ENCODE results near the gene EPHB2.

The EPHB2 gene

DNA sequence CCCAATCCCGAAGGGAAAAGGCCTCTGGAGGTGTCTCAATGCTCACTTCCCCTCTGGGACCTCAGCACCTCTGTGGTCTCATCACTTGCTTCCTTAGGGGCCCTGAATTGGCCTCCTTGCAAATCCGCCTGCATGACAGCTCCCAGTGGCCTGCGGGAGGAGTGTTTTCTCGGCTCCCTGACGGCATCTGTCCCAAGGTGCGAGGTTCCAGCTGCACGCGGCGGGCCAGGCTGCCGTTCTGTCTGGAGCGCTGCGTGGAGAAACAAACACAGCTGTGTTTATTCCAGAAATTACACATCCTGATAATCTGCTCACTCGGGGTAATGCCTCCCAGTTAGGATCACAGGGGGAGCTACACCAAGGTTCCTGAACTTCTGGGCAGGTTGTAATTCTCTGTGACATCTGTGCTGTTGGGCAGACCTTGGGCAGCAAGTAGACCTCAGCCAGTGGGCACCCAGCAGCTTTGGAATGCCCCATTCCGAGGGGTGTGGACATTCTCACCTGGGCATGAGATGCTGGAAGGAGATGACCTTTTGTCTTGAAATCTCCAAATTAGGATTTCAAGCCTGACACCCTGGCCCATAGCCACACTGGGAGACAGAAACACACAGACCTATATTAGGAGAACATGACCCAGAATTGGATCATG is 18.2 kb downstream of the EPHB2 start:
- H3K27me3 Mint-ChIP-seq (ENCODE audit: low read depth): peaks cover 5% of the 10 kb centered on the region
- no peak overlapping the region for H3K4me3 Mint-ChIP-seq
- no peaks in the 10 kb centered on the region for H3K36me3 Mint-ChIP-seq (ENCODE audit: low read depth)
- no peaks in the 10 kb centered on the region for H3K9me3 Mint-ChIP-seq
- no peak overlapping the region for H3K27ac Mint-ChIP-seq
- no peaks in the 10 kb centered on the region for H3K4me1 Mint-ChIP-seq (ENCODE audit: low read depth)

GRCh38 chr1:22729400-22729773 is 18.7 kb downstream of the EPHB2 start:
- Mint-ChIP-seq H3K27me3 (ENCODE audit: low read depth) (peaks cover 5% of the 10 kb centered on the region), H3K4me3 (no peak overlapping the region), H3K36me3 (ENCODE audit: low read depth) (no peaks in the 10 kb centered on the region), H3K27ac (no peak overlapping the region), H3K4me1 (ENCODE audit: low read depth) (no peaks in the 10 kb centered on the region), H3K9me3 (no peaks in the 10 kb centered on the region)

- peaks cover 5% of the 10 kb centered on the region for H3K27me3 Mint-ChIP-seq (ENCODE audit: low read depth)
- no peaks in the 10 kb centered on the region for H3K36me3 Mint-ChIP-seq (ENCODE audit: low read depth)
- H3K4me3 Mint-ChIP-seq: no peak overlapping the region
- no peaks in the 10 kb centered on the region for H3K4me1 Mint-ChIP-seq (ENCODE audit: low read depth)
- no peak overlapping the region for H3K27ac Mint-ChIP-seq
- no peaks in the 10 kb centered on the region for H3K9me3 Mint-ChIP-seq
Observed at GRCh38 chr1:22729912-22730311, 19.3 kb downstream of the EPHB2 start.

DNA sequence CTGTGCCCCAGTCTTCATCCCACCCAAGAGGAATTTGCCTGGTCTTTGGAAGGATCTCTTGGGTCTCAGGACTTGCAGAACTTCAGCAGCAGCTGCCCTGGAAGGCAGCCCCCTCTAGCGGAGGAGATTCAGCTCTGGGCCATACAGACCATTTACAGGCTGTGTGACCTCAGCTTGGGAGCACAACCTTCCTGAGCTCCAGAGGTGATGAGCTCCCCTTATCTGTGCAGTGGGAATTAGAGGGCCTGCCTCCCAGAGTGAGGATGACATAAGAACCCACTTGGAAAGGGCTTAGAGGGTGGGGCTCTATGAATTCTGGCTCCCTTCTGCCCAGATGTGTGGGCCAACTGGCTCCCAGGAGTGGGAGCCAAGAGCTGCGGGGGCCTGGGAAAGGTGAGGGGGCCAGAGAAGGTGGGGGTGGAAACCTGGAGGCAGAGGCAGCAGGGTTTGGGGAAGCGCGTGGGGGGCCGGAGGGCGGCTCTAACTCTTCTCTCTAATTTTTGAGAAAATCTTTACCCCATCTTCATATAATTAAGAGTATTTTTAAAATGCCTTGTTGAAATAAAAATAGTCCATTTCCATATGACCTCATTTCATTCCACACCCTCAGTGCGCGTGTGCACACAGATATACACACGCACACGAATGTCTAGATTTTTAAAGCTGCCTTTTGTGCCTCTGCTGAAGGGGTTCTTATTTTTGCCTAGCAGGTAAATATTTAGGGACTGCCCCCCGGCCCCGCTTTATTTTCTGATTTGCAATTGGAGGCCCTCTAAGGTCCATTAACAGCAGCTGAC is 21.5 kb downstream of the EPHB2 start:
- Mint-ChIP-seq H3K27me3 (ENCODE audit: low read depth) (no peaks in the 10 kb centered on the region), H3K4me3 (no peak overlapping the region), H3K27ac (no peak overlapping the region), H3K4me1 (ENCODE audit: low read depth) (no peaks in the 10 kb centered on the region), H3K9me3 (no peaks in the 10 kb centered on the region), H3K36me3 (ENCODE audit: low read depth) (no peaks in the 10 kb centered on the region)

DNA sequence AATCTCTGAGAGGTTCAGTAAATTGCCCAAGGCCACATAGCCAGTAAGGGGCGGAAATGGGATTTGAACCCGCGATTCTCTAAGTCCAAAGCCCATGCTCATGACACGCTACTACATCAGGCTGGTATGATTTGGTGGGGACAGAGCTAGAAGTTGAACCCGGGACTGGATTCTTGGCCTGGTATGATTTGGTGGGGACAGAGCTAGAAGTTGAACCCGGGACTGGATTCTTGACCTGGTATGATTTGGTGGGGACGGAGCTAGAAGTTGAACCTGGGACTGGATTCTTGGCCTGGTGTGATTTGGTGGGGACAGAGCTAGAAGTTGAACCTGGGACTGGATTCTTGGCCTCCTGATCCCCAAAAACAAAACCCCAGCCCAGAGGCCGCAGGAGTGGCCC is 23.0 kb downstream of the EPHB2 start:
- H3K27me3 Mint-ChIP-seq (ENCODE audit: low read depth): no peaks in the 10 kb centered on the region
- no peaks in the 10 kb centered on the region for H3K4me1 Mint-ChIP-seq (ENCODE audit: low read depth)
- no peak overlapping the region for H3K4me3 Mint-ChIP-seq
- no peaks in the 10 kb centered on the region for H3K9me3 Mint-ChIP-seq
- no peak overlapping the region for H3K27ac Mint-ChIP-seq
- no peaks in the 10 kb centered on the region for H3K36me3 Mint-ChIP-seq (ENCODE audit: low read depth)

DNA sequence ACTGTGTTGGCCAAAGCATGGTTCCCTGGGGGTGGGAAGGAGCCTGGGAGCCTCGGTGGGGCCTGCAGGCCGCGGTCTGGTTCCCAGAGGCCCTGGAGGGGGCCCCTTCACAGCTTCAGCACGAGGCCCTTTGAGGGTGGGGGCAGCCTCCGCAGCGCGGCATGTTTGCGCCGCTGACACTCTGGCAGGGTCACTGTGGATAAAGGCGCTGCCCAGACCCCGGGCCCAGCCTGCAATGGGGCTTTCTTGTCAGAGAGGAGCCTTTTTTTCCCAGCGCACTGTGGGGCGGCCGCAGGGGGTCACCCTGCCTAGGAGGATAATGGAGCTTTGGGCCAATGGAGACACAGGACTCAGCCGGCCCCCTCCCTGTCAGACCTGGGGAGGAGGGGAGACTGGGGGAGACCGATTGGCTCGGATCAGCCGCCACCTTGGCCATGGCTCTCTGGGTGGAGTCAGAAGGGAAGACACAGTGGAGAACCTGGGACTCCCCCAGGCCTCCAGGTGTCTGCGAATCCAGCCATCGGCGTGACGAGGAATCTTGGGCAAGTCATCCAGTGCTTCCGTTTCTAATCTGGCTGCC is 26.0 kb downstream of the EPHB2 start:
- peaks cover 9% of the 10 kb centered on the region for H3K27me3 Mint-ChIP-seq (ENCODE audit: low read depth)
- no peaks in the 10 kb centered on the region for H3K36me3 Mint-ChIP-seq (ENCODE audit: low read depth)
- no peaks in the 10 kb centered on the region for H3K9me3 Mint-ChIP-seq
- no peak overlapping the region for H3K27ac Mint-ChIP-seq
- no peak overlapping the region for H3K4me3 Mint-ChIP-seq
- no peaks in the 10 kb centered on the region for H3K4me1 Mint-ChIP-seq (ENCODE audit: low read depth)

DNA sequence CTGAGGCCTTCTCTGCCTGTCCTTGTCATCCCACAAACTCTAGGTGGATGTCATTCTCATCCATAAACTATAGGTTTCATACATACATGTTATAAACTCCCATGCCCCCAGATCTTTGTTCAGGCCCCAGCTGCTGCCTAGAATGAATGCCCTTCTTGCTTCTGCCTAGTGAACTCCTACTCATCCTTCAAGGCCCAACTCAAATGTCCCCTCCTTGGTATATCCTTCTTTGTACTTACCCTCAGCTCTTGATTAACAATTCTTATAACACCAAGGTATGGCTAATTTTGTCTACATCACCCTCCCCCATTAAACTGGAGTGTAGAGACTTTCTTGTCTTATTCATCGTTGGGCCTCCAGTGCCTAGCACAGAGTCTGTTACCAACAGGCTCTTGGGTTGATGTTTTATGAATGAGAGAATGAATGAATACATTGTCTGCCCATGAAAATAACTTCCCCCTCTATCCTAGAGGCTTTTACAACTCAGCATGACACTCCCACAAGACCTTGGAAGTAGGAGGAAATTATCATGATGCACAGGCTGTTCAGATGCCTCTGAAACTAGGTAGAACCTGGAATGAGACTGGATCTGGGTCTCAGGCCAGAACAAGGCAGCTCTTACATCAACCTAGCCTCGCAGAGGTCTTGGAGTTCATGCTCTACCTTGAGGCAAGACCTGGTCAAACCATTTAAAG is 26.9 kb downstream of the EPHB2 start:
- H3K27ac Mint-ChIP-seq: no peak overlapping the region
- no peaks in the 10 kb centered on the region for H3K4me1 Mint-ChIP-seq (ENCODE audit: low read depth)
- no peak overlapping the region for H3K4me3 Mint-ChIP-seq
- H3K27me3 Mint-ChIP-seq (ENCODE audit: low read depth): peaks cover 9% of the 10 kb centered on the region
- H3K9me3 Mint-ChIP-seq: no peaks in the 10 kb centered on the region
- H3K36me3 Mint-ChIP-seq (ENCODE audit: low read depth): no peaks in the 10 kb centered on the region

DNA sequence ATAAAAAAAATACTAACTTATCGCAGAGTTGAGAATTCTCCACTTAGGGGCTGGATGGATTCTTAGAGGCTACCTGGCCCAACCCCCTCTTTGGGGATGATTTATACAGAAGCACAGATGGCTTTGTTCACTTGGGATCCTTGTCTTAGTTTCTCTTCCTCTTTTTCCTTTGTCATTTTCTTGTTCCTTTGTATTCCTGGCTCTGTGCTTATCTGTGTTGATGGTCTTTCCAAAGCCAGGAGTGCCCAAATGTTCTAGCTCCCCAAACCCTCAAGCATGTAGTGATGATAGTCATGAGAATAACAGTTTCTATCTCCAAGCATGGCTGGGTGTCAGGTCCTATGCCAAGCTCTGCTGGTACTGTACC is 27.4 kb downstream of the EPHB2 start:
- H3K36me3 Mint-ChIP-seq (ENCODE audit: low read depth): no peaks in the 10 kb centered on the region
- H3K9me3 Mint-ChIP-seq: no peaks in the 10 kb centered on the region
- H3K4me1 Mint-ChIP-seq (ENCODE audit: low read depth): no peaks in the 10 kb centered on the region
- peaks cover 9% of the 10 kb centered on the region for H3K27me3 Mint-ChIP-seq (ENCODE audit: low read depth)
- no peak overlapping the region for H3K27ac Mint-ChIP-seq
- no peak overlapping the region for H3K4me3 Mint-ChIP-seq

DNA sequence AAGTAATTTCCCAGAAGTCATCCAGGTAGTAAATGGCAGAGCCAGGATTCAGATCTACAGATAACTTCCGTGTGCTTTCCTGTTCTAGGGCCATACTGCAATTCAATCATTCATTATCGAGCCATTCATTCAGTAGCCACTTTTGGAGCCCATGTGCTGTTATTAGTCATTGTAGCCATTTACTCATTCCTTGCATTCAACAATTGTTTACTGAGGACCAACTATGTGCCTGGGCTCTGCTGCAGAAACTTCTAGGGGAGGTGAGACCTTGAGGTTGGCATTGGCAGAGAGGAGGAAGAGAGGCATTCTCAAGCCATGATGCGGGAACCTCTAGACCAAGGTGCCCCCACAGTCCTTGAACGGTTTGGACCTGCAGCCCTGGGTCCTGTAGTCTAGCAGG is 27.9 kb downstream of the EPHB2 start:
- no peaks in the 10 kb centered on the region for H3K4me1 Mint-ChIP-seq (ENCODE audit: low read depth)
- no peaks in the 10 kb centered on the region for H3K9me3 Mint-ChIP-seq
- H3K27me3 Mint-ChIP-seq (ENCODE audit: low read depth): peaks cover 9% of the 10 kb centered on the region
- no peak overlapping the region for H3K4me3 Mint-ChIP-seq
- H3K36me3 Mint-ChIP-seq (ENCODE audit: low read depth): no peaks in the 10 kb centered on the region
- H3K27ac Mint-ChIP-seq: no peak overlapping the region

DNA sequence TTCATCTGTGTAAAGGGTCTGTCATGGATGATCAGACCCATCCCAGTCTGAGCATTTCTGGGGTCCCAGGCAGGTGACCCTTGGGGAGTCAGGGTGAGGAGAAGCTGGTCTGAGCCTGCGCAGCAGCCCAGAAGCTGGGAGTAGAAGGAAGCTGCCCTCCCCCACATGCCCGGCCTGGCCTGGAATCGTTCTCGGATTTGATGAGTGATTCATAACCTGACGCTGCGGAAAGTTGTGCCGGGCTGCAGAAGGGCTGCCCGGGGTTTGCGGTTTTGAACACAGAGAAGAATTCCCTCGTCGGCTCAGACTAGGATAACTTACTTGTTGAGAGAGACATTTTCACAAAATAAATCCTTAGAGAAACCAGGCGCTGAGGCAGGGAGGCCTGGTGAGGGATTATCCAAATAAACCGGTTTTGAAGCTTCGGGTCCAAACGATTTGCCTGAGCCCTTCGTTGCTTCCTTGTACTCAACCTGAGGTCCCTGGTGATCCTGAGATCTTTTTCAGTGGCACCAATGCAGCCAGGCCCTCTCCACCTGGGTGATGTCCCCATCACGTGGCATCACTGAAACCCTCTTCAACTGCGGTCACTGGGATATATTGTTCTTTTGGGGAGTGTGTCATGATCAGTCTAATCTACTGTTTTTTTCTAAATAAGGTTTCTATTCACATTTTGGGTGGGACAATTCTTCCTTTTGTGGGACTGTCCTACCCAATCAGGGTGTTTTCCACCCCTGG is 29.2 kb downstream of the EPHB2 start:
- Mint-ChIP-seq H3K9me3 (no peaks in the 10 kb centered on the region), H3K4me3 (no peak overlapping the region), H3K36me3 (ENCODE audit: low read depth) (no peaks in the 10 kb centered on the region), H3K4me1 (ENCODE audit: low read depth) (no peaks in the 10 kb centered on the region), H3K27me3 (ENCODE audit: low read depth) (peaks cover 9% of the 10 kb centered on the region), H3K27ac (no peak overlapping the region)

- no peak overlapping the region for H3K4me3 Mint-ChIP-seq
- H3K4me1 Mint-ChIP-seq (ENCODE audit: low read depth): no peaks in the 10 kb centered on the region
- H3K27ac Mint-ChIP-seq: no peak overlapping the region
- H3K9me3 Mint-ChIP-seq: no peaks in the 10 kb centered on the region
- no peaks in the 10 kb centered on the region for H3K36me3 Mint-ChIP-seq (ENCODE audit: low read depth)
- H3K27me3 Mint-ChIP-seq (ENCODE audit: low read depth): peaks cover 9% of the 10 kb centered on the region
Observed at GRCh38 chr1:22741118-22741517, 30.5 kb downstream of the EPHB2 start.

DNA sequence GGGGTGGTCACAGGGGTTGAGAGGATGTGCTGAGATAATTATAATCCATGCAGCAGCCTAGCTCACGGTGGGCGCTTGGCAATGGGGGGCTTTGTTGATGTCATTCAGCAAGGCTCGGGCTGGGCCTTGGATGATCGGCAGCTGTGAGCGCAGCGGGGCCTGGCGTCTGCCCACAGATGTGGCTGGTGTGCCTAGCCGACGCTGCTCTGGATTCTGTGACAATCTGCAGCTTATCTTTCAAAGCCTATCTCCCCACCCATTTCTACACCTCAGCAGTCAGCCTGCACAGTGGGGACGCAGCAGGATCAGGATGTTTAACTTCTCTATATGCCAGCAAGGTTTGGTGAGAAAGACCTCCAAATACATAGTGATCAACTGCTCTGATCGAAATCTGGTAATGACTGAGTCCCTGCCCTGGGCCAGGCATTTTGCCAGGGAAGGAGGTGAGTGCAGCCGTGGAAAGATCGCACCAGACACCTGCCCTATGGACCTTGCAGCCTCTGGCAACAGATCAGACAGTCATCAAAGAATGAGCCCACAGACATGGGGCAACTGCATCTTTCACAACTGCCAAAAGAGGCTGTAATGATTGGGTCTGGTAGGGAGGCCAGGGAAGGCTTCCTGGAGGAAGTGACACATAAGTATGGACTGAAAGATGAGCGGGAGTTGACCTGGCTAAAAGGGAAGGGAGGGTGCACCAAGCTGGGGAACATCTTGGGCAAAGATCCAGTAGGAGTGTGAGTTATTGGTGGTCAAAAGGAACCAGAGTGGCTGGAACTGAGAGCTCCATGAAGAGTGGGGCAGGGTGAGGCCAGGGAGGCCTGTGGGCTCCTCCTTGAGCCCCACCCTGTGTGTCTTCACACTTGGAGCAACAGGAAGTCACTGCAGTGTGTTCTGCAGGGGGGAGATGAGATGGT is 35.3 kb downstream of the EPHB2 start:
- Mint-ChIP-seq H3K27me3 (ENCODE audit: low read depth) (peaks cover 5% of the 10 kb centered on the region), H3K4me3 (no peak overlapping the region), H3K36me3 (ENCODE audit: low read depth) (no peaks in the 10 kb centered on the region), H3K9me3 (no peaks in the 10 kb centered on the region), H3K27ac (no peak overlapping the region), H3K4me1 (ENCODE audit: low read depth) (peaks cover 5% of the 10 kb centered on the region)

DNA sequence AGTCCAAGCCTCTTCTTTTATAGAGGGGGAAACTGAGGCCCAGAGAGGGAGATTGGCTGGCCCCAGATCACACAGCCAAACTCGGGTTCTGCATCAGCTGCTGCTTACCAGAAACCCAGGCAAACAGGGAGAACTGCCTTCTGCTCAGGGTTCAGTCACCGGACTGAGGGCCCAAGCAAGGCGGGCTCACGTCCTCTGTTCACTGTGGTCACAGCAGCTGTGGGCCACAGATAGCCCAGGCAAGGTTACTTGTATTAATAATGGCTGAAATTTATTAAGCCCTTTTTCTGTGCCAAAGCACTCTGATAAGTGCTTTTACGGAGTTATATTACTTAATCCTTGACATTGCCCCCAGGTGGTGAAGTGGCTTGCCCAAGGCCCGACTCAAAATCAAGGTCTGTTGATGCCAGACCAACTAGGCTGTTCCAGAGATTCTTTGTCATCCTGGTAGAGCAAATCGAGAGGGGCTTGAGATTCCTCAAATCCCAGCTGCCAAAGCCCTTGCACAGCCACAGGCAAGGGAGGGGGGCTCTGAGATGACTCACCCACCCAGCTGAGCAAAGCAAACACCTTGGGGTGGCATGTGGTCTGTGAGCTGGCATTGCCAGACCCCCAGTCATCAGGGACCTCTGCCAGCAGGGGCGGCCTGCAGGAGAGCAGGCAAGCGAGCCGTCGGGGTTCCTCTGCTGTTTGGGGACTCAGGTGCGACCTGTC is 36.5 kb downstream of the EPHB2 start:
- H3K27ac Mint-ChIP-seq: no peak overlapping the region
- no peaks in the 10 kb centered on the region for H3K9me3 Mint-ChIP-seq
- no peak overlapping the region for H3K4me3 Mint-ChIP-seq
- H3K27me3 Mint-ChIP-seq (ENCODE audit: low read depth): no peaks in the 10 kb centered on the region
- H3K4me1 Mint-ChIP-seq (ENCODE audit: low read depth): peaks cover 5% of the 10 kb centered on the region
- H3K36me3 Mint-ChIP-seq (ENCODE audit: low read depth): no peaks in the 10 kb centered on the region

Data from T-helper 1 cell treated with Interleukin-12 subunit alpha and Interleukin-12 subunit beta and Interleukin-4 antibody, amounts not matched to agents 30 μg/mL and 1 μg/mL, for 36 hours (primary cell).